NCI-H146 treated with DMSO at 0.1 percent for 48 hours (cell line): ENCODE data around the gene CACNB2.
A peak's percentile ranks its signal among the peaks of the same experiment; 100 is the strongest.

Experiments
- DNase-seq: peaks from one replicate; lab custom pipeline; 2025; ENCODE audit not compliant: unreplicated experiment; lab: John Stamatoyannopoulos, UW

The CACNB2 gene

GRCh38 chr10:18381679-18382078 is 241.5 kb downstream of the CACNB2 start:
- DNase-seq, result no peak

GRCh38 chr10:18397906-18398305 is 257.7 kb downstream of the CACNB2 start:
- DNase-seq, result no peak

- no peak for DNase-seq
Observed at GRCh38 chr10:18399158-18399557, 258.9 kb downstream of the CACNB2 start.

GRCh38 chr10:18400201-18400905 is 260.1 kb downstream of the CACNB2 start:
- no peak for DNase-seq

- peak; percentile 47 for DNase-seq
Observed at GRCh38 chr10:18400906-18401245, 260.7 kb downstream of the CACNB2 start.

- no peak for DNase-seq
Observed at GRCh38 chr10:18401416-18402195, 261.4 kb downstream of the CACNB2 start.

- no peak for DNase-seq
Observed at GRCh38 chr10:18402853-18403252, 262.6 kb downstream of the CACNB2 start.

GRCh38 chr10:18404530-18404929 is 264.3 kb downstream of the CACNB2 start:
- DNase-seq, result no peak

- DNase-seq, result no peak
Observed at GRCh38 chr10:18406136-18406535, 265.9 kb downstream of the CACNB2 start.

GRCh38 chr10:18409599-18410397 is 269.6 kb downstream of the CACNB2 start:
- no peak for DNase-seq

- no peak for DNase-seq
Observed at GRCh38 chr10:18414061-18414460, 273.8 kb downstream of the CACNB2 start.

- no peak for DNase-seq
Observed at GRCh38 chr10:18417950-18418527, 277.8 kb downstream of the CACNB2 start.

- DNase-seq, result no peak
Observed at GRCh38 chr10:18418541-18419215, 278.5 kb downstream of the CACNB2 start.

- DNase-seq, result no peak
Observed at GRCh38 chr10:18419945-18420344, 279.7 kb downstream of the CACNB2 start.

- no peak for DNase-seq
Observed at GRCh38 chr10:18421726-18422293, 281.6 kb downstream of the CACNB2 start.

- no peak for DNase-seq
Observed at GRCh38 chr10:18423058-18423637, 282.9 kb downstream of the CACNB2 start.

GRCh38 chr10:18424200-18424599 is 284.0 kb downstream of the CACNB2 start:
- DNase-seq, result no peak

- DNase-seq, result no peak
Observed at GRCh38 chr10:18429335-18429734, 289.1 kb downstream of the CACNB2 start.

- no peak for DNase-seq
Observed at GRCh38 chr10:18436902-18437301, 296.7 kb downstream of the CACNB2 start.

GRCh38 chr10:18437486-18437885 is 297.3 kb downstream of the CACNB2 start:
- DNase-seq, result no peak
